Activated naive CD4-positive, alpha-beta T cell treated with Interleukin-2 at 50 U/mL for 16 hours (primary cell): ENCODE measurements around the gene IFITM5.
"Not testable (repeated sequence)": the region's sequence is repeated elsewhere in the genome, so short reads cannot be mapped to it uniquely, and the experiment has no call there.

Source experiments
- DNase-seq: peaks from one replicate; pipeline ENCODE4 v3.0.0-alpha.2; 2020

The IFITM5 gene

DNA sequence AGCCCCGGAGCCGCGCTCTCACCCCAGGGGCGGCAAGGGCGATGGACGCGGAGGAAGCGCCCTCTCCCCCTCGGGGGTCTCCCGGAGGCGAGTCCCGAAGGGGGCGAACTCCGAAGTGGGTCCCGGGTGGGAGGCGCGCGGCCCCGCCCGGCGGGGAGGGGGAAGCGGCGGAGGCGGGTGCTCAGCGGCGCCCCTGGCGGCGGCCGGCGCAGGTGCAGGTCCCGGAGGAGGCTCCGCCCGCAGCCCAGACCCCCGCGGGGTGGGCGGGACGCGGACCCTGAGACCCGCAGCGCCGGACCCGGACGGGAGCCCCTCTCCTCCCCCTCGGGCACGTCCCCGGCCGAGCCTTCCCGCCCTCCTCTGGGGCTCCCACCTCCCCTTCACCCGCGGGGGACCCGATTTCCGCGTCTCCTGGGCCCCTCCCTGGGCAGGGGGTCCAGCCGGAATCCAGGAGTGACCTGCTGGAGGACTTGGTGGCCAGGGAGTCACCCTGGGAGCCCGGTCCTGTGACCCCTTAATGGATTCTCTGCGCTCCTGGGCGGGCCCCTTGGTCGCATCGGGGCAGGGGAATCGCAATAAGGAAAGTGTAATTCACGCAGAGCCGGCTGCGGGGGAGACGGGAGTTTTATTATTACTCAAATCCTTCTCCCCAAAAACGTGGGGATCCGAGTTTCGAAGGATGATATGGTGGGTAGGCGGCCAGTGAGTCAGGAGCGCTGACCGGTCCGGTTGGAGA is 11.9 kb upstream of the IFITM5 start:
- not testable (repeated sequence) for DNase-seq

DNA sequence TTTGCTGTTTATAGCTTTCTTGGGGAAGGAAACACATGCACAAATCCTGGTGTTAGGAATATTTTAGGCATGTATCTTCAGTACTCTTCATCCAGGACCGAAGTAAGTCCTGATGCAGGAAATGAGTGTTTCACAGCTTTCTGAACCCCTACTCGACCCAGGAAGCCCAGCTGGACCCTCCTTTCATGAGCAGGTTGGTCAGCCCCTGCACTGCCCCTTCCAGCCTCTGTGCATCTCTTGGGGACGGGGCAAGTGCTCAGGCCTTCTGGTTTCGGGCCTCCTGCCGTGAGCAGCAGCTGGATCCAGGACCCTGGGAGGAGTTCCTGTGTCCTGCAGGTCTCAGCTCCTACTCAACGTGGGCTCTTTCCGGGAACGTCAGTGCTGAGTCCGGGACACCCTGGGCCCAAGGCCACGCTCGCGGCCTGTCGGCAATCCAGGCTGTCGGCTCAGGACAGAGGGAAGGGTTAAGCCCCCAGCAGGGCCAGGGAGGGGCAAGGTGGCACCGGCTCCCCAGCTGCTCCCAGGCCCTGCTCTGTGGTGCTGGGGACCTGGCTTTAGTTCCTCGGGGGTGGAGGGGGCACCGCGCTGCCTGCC is 10.8 kb upstream of the IFITM5 start:
- DNase-seq = not testable (repeated sequence)

DNA sequence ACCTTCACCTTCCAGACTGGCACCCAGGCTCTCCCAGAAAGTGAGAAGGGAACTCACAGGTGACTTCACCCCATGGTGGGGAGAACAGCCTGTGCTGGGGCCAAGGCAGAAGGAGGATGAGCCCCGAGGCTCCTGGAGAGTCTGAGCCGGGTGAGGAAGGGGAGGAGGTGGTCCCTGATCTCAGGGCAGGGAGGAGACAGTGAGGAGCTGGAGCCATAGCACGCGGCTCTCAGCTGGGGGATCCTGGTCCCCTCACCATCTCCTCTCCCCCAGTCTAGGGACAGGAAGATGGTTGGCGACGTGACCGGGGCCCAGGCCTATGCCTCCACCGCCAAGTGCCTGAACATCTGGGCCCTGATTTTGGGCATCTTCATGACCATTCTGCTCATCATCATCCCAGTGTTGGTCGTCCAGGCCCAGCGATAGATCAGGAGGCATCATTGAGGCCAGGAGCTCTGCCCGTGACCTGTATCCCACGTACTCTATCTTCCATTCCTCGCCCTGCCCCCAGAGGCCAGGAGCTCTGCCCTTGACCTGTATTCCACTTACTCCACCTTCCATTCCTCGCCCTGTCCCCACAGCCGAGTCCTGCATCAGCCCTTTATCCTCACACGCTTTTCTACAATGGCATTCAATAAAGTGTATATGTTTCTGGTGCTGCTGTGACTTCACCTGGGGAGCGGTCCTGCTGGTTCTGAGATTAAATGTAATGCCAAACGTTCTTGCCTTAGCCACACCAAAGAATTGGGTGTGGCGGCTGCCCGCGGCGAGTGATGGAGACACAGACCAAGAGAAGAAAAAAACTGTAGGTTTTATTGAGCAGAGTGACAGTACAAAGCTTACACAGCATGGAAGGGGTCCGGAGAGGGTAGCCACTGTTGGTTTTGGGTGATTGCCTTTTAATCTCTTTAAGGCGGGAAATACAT is 9.7 kb upstream of the IFITM5 start:
- DNase-seq = not testable (repeated sequence)

DNA sequence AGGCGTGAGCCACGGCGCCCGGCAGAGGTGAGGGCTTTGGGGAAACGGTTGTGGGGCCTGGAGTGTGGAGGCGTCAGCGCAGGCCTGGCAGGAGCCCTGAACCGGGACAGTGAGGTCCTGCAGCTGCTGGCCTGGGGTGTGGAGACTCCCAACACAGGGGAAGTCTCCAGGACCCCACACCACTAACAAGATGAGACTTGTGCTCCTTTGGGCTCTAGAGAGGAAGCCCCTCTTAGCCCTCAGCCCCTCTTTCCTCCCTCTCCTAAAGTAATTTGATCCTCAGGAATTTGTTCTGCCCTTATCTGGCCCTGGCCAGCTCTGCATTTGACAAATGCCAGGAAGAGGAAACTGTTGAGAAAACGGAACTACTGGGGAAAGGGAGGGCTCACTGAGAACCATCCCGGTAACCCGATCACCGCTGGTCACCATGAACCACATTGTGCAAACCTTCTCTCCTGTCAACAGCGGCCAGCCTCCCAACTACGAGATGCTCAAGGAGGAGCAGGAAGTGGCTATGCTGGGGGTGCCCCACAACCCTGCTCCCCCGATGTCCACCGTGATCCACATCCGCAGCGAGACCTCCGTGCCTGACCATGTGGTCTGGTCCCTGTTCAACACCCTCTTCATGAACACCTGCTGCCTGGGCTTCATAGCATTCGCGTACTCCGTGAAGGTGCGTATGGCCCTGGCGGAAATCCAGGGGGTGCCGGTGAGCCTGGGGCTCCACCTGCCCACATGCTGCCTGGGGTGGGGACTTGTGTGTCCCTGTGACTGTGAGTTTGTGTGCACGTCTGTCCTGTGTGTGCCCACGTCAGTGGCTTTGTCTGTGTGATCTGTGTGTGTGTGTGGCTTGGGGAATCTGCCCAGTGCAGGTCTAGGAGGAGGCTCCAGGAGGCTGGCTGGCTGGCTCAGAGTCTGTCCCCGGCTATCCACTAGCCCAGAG is 8.7 kb upstream of the IFITM5 start, which contains the start of gene IFITM2:
Gene IFITM2 (plus strand): TSS at position 51 of the 943 bp plus-strand sequence. CDS start 377 bp downstream, at position 428.
- DNase-seq = peak; percentile 47

DNA sequence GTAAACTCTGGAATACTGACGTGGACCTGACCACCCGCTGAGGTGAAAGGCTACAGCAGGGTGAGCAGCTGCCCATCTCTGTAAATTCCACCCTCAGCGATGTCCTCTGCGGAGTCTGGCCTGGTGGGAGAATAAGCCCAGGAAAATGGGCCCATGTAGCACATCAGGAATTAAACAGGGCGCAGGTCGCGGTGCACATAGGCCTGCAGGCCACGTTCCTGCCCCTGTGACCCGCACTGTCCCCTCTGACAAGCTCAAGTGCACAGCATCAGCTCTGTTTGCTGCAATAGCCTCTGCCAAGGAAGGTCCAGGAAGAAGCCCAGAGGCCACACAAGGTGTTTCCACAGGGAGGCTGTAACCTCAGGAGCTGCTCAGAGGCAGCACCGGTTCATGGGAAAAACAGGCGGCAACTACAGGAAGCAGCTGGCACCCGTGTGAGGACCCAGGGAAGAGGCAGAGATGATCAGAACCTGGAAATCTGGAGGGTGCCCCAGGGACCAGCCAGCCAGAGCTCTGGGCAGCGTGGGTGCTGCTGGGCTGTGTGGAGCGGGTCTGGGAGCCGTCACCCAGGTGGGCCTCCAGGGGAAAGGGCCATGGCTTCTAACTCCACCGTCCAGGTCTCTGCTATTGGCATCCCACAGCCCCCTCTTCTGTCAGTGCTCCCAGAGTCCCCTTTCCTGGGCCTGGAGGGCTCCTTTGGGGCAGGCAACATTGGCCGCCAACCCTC is 7.5 kb upstream of the IFITM5 start:
- DNase-seq = no peak

DNA sequence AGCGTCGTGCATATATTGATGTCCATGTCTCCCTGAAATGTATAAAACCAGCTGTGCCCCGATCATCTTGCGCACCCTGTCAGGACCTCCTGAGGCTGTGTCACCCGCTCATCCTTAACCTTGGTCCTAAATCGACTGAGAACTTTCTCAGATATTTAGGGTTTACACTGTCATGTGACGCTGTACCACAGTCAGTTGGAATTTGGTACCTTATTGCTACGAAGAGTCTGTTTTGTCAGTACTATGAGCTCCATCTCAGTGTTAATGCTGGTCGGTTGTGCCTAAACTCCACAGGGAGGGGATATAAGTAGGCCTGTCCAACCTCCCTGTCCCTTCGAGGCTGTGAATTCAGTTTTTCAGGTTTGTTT is 6.5 kb upstream of the IFITM5 start:
- DNase-seq = no peak

DNA sequence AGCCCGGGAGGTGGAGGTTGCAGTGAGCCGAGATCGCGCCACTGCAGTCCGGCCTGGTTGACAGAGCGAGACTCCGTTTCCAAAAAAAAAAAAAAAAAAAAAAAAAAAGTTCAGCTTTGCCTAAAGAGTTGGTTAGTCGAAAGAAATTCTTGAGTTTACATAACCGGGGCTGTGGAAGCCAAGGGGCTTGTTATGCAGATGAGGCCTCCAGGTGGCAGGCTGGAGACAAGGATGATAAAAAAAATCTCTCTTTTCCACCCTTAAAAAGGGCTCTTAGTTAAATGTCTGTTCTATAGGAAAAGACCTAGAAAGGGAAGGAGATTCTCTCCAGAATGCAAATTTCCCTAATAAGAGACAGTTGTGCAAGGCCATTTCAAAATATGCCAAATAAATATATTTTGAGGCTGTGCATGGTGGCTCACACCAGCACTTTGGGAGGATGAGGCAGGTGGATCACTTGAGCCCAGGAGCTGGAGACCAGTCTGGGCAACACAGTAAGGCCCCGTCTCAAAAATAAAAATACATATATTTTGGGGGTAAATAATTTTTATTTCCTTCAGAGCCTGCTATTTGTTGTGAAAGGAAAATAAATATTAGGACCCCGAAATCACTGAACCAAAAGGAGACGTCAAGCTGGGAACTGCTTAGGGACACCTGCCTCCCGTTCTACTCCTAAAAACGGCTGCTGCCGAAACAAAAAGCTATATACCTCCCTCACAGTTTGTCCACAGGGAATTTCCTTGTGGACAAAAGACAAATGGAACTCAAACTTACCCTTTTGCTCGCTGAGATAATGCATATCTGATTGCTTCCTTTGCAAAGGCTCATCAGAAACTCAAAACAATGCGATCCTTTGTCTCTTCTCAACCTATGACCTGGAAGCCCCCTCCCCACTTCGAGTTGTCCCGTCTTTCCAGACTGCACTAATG is 5.9 kb upstream of the IFITM5 start:
- DNase-seq = peak; percentile 62

DNA sequence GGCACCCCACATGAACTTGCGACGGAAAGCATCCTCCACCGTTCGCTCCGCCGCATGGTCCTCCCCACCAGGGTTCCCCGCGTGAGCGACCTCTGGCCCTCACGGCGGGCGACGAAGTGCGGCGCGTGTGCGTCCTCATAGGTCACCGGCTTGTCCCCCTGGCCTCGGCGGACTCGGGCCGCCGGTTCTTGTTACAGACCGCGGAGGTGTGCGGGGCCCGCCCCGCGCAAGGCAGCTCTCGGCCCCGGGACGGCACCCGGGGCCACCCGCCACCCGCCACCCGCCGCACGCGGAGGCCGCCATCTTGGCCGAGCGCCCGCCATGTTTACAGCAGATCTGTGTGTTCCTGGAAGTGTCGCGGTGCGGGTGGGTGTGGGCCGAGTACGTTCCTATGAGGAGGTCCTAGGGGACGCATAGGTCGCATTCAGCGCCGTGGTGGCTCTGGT is 4.8 kb upstream of the IFITM5 start:
- no peak for DNase-seq

DNA sequence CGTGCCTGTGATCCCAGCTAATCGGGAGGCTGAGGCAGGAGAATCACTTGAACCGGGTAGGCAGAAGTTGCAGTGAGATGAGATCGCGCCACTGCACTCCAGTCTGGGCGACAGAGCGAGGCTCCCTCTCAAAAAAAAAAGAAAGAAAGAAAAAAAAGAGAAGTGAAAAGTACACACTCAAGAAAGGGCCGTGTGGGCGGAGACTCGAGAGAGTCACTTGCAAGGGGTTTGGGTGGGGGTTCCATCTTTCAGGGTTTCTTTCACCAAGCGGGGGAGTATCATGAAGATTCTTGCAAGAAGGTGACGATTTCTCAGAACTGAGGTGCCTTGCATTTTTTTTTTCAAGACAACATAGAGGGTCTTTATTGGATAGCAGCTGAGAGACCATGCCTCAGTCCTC is 4.0 kb upstream of the IFITM5 start:
- DNase-seq = no peak

DNA sequence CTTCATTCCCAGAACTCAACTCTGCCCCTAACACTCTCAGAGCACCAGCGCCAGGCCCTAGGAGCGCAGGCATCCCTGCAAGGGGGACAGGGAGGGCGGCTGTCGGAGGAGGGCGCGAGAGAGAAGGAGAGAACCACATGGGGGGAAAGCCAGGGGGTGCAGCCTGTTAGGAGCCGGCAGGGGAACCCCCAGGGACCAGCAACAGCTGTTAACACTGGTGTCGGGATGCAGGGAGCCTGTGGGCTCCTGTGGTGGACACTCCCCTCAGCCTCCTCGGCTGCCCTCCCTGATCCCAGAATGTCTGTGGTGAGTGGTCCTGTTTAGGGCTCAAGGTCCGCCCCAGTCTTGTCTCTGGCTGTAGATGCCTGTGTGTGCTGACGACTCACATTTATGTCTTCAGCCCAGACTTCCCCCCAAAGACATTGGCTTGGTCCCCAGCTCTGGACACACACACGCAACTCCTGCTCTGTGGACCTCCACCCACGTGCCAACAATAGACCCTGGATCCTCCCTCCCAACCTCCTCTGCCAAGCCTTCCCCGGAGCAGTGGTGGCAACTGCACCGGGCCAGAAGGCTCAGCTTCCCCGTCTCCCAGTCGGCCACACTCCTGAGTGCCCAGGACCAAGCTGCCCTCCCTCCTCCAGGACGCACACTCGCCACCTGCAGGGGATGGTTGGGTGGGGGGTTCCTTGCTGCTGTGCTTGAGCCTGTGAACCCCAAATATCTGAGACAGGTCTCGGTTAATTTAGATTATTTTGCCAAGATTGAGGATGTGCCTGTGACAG is 817 bp upstream of the IFITM5 start:
- no peak for DNase-seq

DNA sequence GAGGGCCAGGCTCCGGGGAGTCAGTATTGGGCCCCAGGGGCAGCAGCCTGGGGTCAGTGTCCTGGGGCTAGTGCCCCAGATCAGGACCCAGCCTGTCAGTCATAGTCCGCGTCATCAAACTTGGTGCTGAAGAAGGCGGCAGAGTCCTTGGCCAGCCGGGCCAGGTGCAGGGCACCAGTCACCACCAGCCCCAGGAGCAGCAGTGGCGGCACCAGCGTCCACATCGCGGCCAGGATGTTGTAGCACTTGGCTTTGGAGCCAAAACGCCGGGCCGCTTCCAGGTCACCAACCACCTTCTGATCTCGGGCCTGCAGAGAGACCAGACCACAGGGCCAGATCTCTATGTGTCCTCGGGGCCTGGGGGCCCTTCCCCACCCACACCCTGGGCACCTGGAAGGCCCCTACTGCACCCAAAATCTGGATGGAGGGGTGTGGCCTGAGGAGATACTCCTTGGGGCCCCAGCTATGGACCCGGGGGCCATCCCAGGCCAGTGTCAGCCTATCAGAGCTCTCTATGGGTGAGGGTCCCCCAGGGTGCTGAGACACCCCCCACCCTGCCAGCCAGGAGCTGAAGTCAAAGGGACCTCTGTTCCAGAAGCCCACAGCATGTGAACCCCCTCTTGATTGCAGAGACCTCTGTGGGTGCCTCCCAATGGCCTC is 790 bp downstream of the IFITM5 start:
- DNase-seq = no peak

DNA sequence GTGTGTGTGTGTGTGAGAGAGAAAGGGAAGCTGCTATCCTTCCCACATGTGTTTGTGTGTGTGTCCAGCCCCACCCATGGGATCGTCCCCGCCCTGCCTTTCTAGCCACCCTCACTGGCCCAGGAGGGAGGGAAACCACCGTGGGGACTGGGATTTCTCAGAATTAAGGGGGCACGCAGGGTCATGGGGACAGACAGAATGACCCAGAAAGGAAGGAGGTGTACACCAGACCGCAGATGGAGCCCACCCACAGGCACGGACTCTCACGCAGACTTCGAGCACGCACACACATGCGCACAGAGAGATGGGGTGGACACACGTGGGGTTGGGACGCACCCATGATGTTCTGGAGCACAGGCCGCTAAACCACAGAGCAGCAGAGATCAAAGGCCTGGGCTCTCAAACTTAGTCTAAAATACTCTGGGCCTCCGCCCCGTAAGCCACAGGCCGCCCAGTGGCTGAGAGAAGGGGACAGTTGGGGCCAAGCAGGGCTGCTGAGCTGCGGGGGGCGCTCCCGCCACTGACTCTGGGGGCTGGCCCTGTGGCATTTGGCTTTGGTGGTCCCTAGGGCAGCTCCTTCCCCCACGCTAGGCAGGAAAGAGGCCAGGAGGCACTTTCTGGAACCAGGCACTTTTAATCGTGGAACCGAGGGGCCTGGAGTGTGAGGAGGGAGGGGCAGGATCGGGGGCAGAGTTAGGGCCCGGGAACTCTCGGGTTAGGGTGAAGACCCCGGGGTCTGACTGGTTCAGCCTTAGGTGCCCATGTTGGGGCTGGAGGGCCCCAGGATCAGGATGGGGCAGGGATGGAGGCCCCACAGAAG is 1.5 kb downstream of the IFITM5 start:
- no peak for DNase-seq

DNA sequence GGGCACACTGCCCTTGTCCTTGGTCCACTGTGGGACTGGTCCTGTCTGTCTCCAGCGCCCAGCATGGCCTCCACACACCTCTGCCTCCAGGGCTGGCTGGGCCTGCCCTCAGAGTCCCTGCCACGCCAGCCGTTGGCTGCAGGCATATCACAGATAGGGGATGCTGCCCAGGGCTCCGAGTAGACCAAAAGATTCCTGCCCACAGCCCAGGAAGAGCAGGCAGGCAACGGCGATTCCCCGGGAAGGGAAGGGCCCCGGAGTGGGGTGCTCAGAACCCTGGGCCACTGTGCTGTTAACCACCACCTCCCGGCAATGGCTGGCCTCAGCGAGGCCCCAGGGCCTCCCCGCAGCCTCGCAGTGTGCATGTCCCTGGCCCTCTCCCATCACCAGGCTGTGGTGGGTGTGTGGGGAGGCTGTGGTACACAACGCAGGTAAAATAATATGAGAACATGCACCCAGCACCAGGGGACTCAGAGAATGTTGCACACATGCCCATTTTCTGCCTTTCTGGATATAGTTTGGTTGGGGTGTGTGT is 2.2 kb downstream of the IFITM5 start:
- no peak for DNase-seq

DNA sequence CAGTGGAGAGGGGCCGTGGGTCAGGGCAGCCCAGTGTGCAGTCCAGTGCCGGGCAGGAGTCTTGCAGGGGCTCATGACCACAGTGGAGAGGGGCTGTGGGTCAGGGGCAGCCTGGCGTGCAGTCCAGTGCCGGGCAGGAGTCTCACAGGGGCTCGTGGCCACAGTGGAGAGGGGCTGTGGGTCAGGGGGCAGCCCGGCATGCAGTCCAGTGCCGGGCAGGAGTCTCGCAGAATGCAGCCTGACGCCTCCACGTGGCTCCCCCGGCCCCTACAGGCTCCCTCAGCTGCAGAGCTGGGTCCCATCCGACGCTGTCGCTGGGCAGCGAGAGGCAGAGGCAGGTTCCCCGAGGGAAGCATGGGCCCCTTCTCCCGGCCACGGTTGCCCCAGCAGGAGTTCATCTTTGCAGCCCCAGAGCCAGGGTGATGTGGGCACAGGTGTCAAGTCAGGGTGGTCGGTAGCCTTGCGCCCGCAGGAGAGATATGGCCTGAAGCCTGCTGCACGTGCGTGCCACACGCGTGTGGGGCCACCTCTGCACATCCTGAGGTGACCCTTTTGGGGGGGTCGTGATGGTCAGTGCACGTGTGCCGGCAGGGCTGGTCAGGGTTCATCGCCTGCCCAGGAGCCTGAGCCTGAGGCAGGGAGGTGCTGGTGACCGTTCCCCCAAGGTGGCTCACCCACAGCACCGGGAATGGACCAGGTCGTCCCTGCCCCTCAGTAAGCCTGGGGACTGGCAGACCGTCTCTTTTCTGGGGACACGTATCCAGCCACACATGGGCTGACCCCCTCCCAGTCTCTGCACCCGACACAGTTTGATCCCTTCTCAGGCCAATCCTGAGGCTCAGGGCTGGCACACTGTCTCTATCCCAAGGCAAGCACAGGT is 2.9 kb downstream of the IFITM5 start:
- DNase-seq = no peak

DNA sequence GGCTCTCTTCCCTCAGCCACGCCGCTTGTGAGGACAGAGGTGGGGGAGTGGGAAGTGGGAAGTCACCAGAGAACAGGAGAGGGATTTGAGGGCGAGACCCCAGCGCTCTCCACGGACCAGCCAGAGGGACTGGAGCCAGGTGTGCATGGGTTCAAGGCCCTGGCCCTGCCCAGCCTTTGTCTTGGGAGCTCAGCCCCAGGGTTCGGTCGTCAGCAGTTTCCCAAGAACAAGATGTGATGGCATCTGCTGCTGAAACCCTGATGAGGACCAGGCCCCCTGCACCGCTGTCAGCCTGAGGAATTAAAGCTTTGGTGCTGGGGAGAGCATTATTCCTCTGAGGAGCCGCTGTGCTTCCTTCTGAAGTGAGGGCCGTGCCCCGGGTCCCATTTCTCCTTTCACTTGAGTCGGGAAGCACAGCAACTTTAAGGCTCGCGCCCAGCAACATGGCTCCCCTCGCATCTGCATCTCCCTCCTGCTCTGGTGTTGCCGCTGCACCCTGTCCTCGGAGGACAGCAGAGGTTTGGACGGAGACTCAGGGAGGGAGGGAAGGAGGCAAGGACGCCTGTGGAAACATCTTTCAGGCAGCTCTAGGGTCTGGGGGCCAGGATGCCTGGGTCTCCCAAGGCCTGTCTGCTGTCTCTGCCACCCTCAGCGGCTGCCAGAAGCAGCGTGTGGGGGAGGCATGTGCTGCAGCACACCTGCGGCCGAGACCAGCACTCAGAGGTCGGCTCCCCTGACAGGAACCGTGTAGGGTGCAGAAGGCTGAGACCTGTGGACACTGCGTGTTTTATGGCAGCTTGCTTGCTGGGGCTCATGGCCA is 3.8 kb downstream of the IFITM5 start:
- DNase-seq = no peak

DNA sequence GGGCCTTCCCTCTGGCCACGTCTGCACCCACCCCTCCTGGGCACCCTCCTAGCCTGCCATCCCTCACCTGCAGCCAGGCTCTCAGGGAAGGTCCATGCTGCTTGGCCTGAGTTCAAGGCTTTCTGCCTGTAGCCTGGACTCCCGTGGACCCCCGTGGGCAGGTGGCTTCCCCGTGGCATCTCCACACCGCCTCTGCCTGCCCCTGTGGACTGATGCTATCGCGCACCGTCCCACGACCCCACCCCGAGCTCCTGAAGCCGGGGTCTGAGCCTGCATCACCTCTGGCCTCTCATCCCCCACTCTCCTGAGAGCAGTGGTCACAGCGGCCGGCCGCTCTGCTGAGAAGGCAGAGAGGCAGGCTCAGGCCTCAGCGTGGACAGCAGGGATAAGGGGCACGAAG is 4.5 kb downstream of the IFITM5 start:
- DNase-seq = no peak
